GM12892 (cell line): ENCODE results near the gene EPS8L3.

Experiments
- POLR2A ChIP-seq: IDR thresholded peaks from 2 replicates; pipeline ENCODE4 v1.6.1; 2011; ENCODE audit warnings: low read depth, low read length, control low read depth
- POLR2AphosphoS5 ChIP-seq: IDR thresholded peaks from 2 replicates; pipeline ENCODE4 v1.6.1; 2011; ENCODE audit warnings: low read depth, low read length, control low read depth
- TAF1 ChIP-seq: IDR thresholded peaks from 2 replicates; pipeline ENCODE4 v1.6.1; 2011; ENCODE audit warnings: low read depth, mild to moderate bottlenecking, control low read depth, low read length, borderline replicate concordance

DNA sequence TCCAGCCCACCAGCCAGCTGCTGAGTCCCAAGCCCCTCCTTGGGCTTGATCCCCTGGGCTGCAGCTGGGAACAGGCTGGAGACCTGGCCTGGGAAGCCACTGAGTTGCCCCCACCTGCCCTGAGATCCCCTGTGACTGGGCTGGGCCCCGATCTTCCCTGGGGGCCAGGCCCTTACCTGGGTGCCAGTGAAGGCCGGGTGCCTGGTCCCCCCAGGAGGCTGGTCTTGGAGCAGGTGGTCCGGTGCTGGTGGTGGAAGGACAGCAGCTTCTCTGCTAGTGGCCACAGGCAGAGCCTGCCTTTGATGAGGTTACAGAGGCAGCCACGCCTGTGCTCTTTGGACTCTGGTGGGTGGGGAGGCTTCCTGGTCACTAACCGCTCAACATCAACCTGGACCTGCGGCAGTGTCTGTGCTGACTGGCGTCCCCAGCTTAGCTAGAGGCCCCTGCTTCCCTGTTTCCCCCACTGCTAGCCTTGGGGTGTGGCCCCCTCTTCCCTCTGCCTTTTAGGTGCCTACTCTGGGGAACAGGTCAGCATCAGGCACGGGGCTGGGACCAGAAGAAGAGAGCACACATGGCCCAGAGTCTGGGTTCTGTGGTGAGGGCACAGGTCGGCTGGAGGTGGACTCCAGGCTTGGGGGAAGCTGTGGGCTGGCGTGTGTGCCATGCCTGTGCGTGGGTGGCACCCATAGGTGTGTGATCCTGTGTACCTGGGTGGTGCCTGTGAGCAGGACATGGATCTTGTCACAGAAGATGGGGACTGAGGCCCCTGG lies at the start of gene EPS8L3:
- no peak for TF ChIP-seq TAF1
- no peak for TF ChIP-seq POLR2A
- no peak for TF ChIP-seq POLR2AphosphoS5
